Stimulated activated CD4-positive, alpha-beta T cell treated with anti-CD3 and anti-CD28 coated beads, Interleukin-4, amount 100 ng/mL, for 24 hours (primary cell): ENCODE data around the gene AATF.

Experiments
- DNase-seq: peaks from one replicate; pipeline ENCODE4 v3.0.0-alpha.2; 2020

Gene AATF

GRCh38 chr17:36931697-36932382 lies 16.9 kb upstream of the AATF start:
- no peak for DNase-seq

- DNase-seq: no peak
Measured at GRCh38 chr17:36932383-36932693, 16.4 kb upstream of the AATF start.

- DNase-seq: no peak
Measured at GRCh38 chr17:36932694-36933511, 15.9 kb upstream of the AATF start.

GRCh38 chr17:36933512-36934143 lies 15.1 kb upstream of the AATF start:
- DNase-seq: no peak

GRCh38 chr17:36934144-36934691 lies 14.5 kb upstream of the AATF start:
- DNase-seq: no peak

GRCh38 chr17:36934692-36935630 lies 13.8 kb upstream of the AATF start:
- DNase-seq: no peak

GRCh38 chr17:36935671-36936454 lies 12.9 kb upstream of the AATF start:
- no peak for DNase-seq

GRCh38 chr17:36936455-36937000 lies 12.2 kb upstream of the AATF start:
- no peak for DNase-seq

GRCh38 chr17:36937001-36937958 lies 11.5 kb upstream of the AATF start, which contains the start of gene LHX1:
LHX1 (plus strand) TSS chr17:36937475; CDS start chr17:36938198, 723 bp downstream.
- no peak for DNase-seq

GRCh38 chr17:36937959-36938565 lies 10.7 kb upstream of the AATF start:
- no peak for DNase-seq

GRCh38 chr17:36938566-36939051 lies 10.1 kb upstream of the AATF start:
- no peak for DNase-seq

- DNase-seq: no peak
Measured at GRCh38 chr17:36939052-36939801, 9.5 kb upstream of the AATF start.

GRCh38 chr17:36939802-36940312 lies 8.9 kb upstream of the AATF start:
- DNase-seq: no peak

GRCh38 chr17:36940313-36941264 lies 8.2 kb upstream of the AATF start:
- no peak for DNase-seq

GRCh38 chr17:36941265-36942010 lies 7.3 kb upstream of the AATF start:
- DNase-seq: no peak

- no peak for DNase-seq
Measured at GRCh38 chr17:36942019-36942599, 6.6 kb upstream of the AATF start.
